Germinal center (tissue), 1 donor: ENCODE measurements around the gene TTLL12.

Source experiments
- DNase-seq: peaks from one replicate; pipeline ENCODE4 v3.0.0; 2012; ENCODE audit warnings: mixed read lengths, low spot score

TTLL12 gene

GRCh38 chr22:43186272-43187170, at the start of gene TTLL12:
Gene TTLL12 (minus strand): TSS chr22:43187134. CDS start chr22:43187069, 65 bp downstream.
- peak; percentile 82 for DNase-seq

GRCh38 chr22:43235445-43236409, 48.8 kb upstream of the TTLL12 start:
- no peak for DNase-seq

DNA sequence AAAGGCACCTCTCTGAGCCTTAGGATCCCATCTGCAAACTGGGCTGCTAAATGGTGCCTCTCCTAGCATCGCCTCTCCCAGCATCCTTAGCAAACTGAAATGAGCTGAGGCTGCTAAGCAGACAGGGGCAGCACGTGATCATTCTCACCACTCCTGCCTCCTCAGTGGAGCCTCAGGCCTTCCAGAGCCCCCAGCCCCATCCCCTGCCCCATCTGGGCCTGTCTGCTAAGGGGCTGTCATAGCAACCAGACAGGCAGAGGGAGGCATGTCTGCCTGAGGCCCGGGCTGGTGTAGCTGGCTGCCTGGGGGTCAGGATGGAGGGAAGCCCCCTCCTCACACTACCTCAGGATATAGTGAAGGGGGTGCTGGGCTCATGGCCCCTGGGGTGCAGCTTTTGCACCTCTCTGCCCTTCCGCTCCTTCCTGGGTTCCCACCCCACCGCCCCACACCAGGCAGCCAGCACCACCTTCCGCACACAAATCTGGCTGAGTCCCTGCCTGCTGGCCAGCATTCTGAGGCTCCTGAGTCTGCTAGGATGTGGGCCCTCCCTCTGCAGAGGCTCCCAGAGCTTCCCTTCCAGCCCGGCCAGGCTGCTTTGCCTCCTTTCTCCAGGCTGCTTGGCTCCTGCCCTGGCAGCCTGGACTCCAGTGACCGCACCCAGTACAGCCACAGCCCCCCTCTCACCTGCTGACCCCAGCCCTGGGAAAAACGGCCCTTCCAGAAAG, 47.5 kb upstream of the TTLL12 start:
- no peak for DNase-seq

DNA sequence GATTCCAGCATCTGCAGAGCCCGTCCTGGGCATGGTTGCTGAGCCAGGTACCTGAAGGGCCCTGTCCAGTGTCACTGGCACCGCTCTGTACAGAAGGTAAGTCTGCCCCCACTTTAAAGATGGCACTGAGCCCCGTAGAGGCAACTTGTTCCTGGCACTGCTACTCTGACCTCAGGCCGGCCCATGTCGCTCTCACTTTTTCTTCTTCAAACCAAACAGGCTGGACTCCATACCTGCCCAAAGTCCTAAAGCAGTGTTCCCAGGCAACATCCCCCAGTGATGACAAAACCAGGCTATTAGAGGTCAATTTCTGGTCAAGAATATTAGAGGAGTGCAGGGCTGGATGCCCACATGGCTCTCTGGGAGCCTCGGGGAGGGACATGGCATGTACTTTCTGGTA, 46.6 kb upstream of the TTLL12 start:
- no peak for DNase-seq

DNA sequence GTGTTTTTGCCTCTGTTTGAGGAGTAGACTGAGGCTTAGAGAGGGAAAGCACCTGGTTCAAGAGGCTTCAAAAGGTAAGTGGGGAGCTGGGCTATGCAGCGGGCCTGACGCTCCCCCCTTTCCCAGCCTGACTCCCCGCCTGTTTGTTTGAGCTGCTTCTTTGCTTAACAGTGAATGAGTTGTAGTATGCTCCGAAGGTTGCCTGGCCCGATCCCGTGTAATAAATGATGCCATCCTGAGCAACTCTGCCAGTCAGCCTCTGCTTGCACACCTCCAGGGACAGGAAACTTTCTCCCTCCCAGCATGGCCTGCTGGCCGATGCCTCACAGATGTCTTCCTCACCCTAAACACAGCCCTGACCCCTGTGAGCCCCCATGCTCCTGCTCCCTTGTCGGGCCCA, 45.5 kb upstream of the TTLL12 start:
- DNase-seq, result no peak

- DNase-seq, result no peak
Measured at GRCh38 chr22:43231724-43232034, 44.7 kb upstream of the TTLL12 start.

- peak; percentile 75 for DNase-seq
Measured at GRCh38 chr22:43230971-43231723, 44.2 kb upstream of the TTLL12 start.

- no peak for DNase-seq
Measured at GRCh38 chr22:43230571-43230970, 43.6 kb upstream of the TTLL12 start.

DNA sequence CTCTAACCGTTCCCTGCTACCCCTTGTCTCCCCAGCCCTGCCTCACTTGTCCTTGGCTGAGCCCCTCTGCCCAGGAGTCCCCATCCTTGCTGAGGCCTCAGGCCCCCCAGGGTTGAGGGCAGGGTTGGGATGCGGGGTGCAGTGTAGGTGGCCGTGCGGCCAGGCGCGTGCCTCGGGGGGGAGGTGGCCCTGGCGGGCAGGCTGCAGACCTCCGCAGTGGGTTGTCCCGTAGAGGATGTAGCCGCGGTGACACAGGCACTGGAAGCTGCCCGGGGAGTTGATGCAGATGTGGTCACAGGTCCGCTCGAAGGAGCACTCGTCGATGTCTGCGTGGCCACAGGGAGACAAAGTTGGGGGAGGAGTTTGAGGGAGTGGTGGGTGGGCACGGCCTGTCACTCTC, 41.9 kb upstream of the TTLL12 start:
- no peak for DNase-seq

- no peak for DNase-seq
Measured at GRCh38 chr22:43228330-43228729, 41.4 kb upstream of the TTLL12 start.

GRCh38 chr22:43227239-43227630, 40.3 kb upstream of the TTLL12 start:
- no peak for DNase-seq

DNA sequence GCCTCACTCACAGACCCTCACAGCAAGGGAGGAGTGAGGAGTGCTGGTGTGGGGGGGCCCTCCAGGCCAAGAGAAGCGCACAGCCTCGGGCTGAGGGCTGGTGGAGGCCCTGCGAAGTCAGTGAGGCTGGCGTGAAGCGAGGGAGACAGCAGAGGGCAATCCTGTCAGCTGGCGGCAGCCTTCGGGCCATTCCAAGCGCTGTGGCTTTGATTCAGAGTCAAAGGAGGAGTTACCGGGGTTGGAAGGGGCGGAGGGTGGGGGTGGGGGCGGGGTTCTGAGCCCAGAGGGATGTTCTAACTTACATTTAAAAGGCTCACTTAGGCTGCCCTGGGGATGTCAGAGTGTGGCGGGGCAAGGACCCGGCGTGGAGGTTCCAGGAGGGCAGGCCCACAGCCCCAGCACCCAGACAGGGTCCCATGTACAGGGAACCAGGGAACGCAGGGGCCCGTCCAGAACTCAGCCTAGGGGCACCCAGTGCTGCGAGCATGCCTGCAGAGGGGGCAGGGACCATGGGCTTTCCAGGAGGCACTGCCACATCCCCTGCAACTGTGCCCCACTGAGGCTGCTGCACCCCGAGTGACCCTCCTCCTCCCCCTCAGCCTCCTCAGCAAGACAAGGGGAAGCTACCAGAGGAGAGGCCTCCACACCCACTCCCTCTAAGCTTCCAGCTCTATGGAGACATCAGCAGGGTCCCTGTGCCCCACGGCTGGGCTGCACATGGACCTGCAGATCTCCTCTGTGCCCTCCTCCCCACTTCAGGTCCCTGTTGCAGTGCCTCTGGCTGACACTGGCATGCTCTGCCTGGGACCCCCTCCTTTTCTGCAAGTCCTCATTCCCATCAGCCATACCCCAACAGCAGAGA, 39.7 kb upstream of the TTLL12 start:
- DNase-seq, result no peak

- DNase-seq, result no peak
Measured at GRCh38 chr22:43225609-43226008, 38.7 kb upstream of the TTLL12 start.

GRCh38 chr22:43222987-43223386, 36.1 kb upstream of the TTLL12 start:
- no peak for DNase-seq

- no peak for DNase-seq
Measured at GRCh38 chr22:43222262-43222661, 35.3 kb upstream of the TTLL12 start.

DNA sequence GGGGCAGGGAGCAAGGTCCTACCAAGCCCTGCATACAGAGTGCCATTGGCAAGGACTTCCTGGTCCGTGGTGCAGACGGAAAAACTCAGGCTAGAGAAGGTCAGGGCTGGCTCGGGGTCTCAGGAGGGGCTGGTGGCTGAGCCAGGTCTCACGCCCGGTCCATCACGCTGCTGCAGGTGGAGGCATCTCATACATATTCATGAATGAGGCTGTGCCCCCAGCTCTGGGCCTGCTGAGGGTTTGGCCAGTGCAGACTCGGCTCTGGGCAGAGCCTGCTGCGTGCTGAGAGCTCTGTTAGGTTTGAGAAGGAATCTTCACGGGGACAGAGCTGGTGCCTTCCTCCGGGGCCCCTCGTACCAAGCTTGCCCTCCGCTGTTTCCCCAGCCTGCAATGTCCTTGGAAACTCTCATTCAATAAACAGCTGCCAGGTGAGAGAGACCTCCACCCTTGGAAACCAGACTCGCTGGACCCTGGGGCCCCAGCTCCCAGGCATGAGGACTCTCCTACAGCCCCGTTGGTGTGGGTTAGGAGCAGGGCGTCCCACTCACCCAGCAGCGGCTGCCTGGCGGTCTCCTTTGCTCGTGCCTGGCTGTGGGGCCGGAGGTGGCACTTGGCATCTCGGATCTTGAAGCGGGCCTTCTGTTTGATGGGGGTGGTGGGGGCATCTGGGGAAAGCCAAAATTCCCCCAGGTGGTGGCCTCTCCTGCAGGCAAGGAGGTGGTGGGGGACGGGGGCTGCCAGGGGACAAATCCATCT, 33.9 kb upstream of the TTLL12 start:
- DNase-seq, result no peak

- DNase-seq, result no peak
Measured at GRCh38 chr22:43218786-43219185, 31.9 kb upstream of the TTLL12 start.

GRCh38 chr22:43217285-43218030, 30.5 kb upstream of the TTLL12 start:
- DNase-seq, result no peak

DNA sequence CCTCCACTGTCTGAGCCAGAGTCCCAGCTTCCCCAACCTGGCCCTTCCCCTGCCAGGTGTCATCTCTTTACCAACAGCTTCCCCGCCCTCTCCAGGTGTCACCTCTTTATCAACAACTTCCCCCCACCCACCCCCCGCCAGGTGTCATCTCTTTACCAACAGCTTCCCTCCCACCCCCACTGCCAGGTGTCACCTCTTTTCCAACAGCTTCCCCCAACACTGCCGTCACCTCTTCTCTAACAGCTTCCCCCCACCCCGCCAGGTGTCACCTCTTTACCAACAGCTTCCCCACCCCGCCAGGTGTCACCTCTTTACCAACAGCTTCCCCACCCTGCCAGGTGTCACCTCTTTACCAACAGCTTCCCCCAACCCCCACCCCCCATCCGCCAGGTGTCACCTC, 29.8 kb upstream of the TTLL12 start:
- no peak for DNase-seq
